Sigmoid colon (tissue), 4 donors: Measurements from ENCODE around the gene SNRPB2.

ENCODE experiments used
- CTCF ChIP-seq, 4 experiments: fragments of 450-650 bp in 3 of 4; fragments of 200-600 bp in 1 of 4; IDR thresholded peaks; one replicate each; pipeline ENCODE4 v1.5.1; 2016 to 2019; ENCODE audit warnings: antibody characterized with exemption in 4 of 4, mild to moderate bottlenecking in 3 of 4, moderate library complexity in 2 of 4
- EP300 ChIP-seq, 4 donors: sonication (generic); formaldehyde crosslinking; IDR thresholded peaks; one replicate each; pipeline ENCODE4 v1.6.1; 2017; ENCODE audit warnings: antibody characterized with exemption in 4 of 4

GRCh38 chr20:16749573-16749972, 19.7 kb downstream of the SNRPB2 start:
- no peak for TF ChIP-seq CTCF (IDR thresholded peaks at IDR 0.05)
- no peak for TF ChIP-seq EP300 (IDR thresholded peaks at IDR 0.05)
